ENCODE results near the gene CLEC11A. TPM values are rescaled to one million over a fixed set of nuclear protein-coding genes. Genes with fewer than 3 reads are reported as not detected.

The CLEC11A gene
- total and polyA plus RNA-seq, 9 of the 15 experiments (the other 6 are each of a cell fraction or from before 2014, with no cell fraction given) = 0.39 to 43.9 (median 3.4) TPM

DNA sequence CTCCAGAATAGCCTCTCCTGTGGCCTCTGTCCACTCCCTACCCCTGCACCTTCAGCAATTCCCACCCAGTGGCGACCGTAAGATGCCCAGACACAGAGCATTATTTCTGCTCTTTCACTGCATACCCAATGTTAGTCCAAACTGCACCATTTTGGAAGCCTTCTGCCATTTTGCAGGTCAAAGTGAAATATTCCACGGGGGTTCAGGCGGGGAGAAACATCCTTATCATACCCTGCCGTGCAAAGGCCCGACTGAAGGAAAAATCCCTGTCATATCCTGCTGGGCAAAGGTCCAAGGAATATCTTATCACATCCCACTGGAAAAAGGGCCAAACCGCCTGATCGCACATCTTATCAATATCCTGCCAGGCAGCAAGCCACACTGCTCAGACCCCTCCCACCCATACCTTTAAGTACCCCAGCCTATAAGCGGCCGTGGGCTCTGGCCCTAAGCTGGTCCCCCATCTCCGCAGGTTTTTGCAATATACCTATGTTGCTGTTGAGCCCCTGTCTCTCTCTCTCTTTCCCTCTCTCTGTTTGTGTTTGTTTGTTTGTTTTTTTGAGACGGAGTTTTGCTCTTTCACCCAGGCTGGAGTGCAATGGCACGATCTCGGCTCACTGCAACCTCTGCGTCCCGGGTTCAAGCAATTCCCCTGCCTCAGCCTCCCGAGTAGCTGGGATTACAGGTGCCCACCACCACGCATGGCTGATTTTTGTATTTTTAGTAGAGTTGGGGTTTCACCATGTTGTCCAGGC lies 18.2 kb downstream of the CLEC11A start (continued):
- TF ChIP-seq, protein P1, sequence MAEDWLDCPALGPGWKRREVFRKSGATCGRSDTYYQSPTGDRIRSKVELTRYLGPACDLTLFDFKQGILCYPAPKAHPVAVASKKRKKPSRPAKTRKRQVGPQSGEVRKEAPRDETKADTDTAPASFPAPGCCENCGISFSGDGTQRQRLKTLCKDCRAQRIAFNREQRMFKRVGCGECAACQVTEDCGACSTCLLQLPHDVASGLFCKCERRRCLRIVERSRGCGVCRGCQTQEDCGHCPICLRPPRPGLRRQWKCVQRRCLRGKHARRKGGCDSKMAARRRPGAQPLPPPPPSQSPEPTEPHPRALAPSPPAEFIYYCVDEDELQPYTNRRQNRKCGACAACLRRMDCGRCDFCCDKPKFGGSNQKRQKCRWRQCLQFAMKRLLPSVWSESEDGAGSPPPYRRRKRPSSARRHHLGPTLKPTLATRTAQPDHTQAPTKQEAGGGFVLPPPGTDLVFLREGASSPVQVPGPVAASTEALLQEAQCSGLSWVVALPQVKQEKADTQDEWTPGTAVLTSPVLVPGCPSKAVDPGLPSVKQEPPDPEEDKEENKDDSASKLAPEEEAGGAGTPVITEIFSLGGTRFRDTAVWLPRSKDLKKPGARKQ (CRISPR knock-in tag; IDR thresholded peaks at IDR 0.05) = no peak
- TF ChIP-seq, protein P2, sequence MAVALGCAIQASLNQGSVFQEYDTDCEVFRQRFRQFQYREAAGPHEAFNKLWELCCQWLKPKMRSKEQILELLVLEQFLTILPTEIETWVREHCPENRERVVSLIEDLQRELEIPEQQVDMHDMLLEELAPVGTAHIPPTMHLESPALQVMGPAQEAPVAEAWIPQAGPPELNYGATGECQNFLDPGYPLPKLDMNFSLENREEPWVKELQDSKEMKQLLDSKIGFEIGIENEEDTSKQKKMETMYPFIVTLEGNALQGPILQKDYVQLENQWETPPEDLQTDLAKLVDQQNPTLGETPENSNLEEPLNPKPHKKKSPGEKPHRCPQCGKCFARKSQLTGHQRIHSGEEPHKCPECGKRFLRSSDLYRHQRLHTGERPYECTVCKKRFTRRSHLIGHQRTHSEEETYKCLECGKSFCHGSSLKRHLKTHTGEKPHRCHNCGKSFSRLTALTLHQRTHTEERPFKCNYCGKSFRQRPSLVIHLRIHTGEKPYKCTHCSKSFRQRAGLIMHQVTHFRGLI (CRISPR knock-in tag; IDR thresholded peaks at IDR 0.05) = no peak
- TF ChIP-seq, protein P3, sequence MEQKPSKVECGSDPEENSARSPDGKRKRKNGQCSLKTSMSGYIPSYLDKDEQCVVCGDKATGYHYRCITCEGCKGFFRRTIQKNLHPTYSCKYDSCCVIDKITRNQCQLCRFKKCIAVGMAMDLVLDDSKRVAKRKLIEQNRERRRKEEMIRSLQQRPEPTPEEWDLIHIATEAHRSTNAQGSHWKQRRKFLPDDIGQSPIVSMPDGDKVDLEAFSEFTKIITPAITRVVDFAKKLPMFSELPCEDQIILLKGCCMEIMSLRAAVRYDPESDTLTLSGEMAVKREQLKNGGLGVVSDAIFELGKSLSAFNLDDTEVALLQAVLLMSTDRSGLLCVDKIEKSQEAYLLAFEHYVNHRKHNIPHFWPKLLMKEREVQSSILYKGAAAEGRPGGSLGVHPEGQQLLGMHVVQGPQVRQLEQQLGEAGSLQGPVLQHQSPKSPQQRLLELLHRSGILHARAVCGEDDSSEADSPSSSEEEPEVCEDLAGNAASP (IDR thresholded peaks at IDR 0.05) = no peak
- TF ChIP-seq ZNF347 (CRISPR knock-in tag; IDR thresholded peaks at IDR 0.05; ENCODE audit: low read depth) (no peak), STAG1 (CRISPR knock-in tag; IDR thresholded peaks at IDR 0.05; ENCODE audit: borderline replicate concordance) (no peak), HDAC1 (IDR thresholded peaks at IDR 0.05) (peak; percentile 38 to 46; a peak in 1 of 4 replicates), NR2C2 (CRISPR knock-in tag; IDR thresholded peaks at IDR 0.05) (no peak), NR2C2 (tag; IDR thresholded peaks at IDR 0.05) (peak; percentile 37; the same call in 1 of the 2 replicates), BRCA1 (IDR thresholded peaks at IDR 0.05) (no peak), BRCA1 (CRISPR knock-in tag; IDR thresholded peaks at IDR 0.05) (no peak), TRIM24 (IDR thresholded peaks at IDR 0.05) (peak in 1 of 2 experiments; percentile 37; a peak in 1 of 4 replicates), SNRNP70 (optimal IDR thresholded peaks at IDR 0.05; ENCODE audit: low read depth, low read length) (no peak), MAFK (IDR thresholded peaks at IDR 0.05; ENCODE audit: low read length) (no peak), MCM5 (IDR thresholded peaks at IDR 0.05; ENCODE audit: low read depth) (no peak), ZNF699 (CRISPR knock-in tag; IDR thresholded peaks at IDR 0.05; ENCODE audit: insufficient replicate concordance) (no peak), ZNF561 (CRISPR knock-in tag; conservative IDR thresholded peaks at IDR 0.05) (no peak), ZNF184 (CRISPR knock-in tag; IDR thresholded peaks at IDR 0.05) (no peak), GTF2A2 (tag; IDR thresholded peaks at IDR 0.05) (no peak)
- TF ChIP-seq, protein P4, sequence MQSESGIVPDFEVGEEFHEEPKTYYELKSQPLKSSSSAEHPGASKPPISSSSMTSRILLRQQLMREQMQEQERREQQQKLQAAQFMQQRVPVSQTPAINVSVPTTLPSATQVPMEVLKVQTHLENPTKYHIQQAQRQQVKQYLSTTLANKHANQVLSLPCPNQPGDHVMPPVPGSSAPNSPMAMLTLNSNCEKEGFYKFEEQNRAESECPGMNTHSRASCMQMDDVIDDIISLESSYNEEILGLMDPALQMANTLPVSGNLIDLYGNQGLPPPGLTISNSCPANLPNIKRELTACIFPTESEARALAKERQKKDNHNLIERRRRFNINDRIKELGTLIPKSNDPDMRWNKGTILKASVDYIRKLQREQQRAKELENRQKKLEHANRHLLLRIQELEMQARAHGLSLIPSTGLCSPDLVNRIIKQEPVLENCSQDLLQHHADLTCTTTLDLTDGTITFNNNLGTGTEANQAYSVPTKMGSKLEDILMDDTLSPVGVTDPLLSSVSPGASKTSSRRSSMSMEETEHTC (IDR thresholded peaks at IDR 0.05) = no peak
